Measurements from ENCODE around the gene PCARE.
"Not testable (repeated sequence)": the region's sequence is repeated elsewhere in the genome, so short reads cannot be mapped to it uniquely, and the experiment has no call there.

The PCARE gene

GRCh38 chr2:29097569-29097968 lies 23.2 kb upstream of the PCARE start:
- DNase-seq (ENCODE audit: low read depth in 3 of 3, low spot score in 1 of 3): no peak

GRCh38 chr2:29096969-29097368 lies 22.6 kb upstream of the PCARE start:
- DNase-seq (ENCODE audit: low read depth in 3 of 3, low spot score in 1 of 3): no peak

- DNase-seq (ENCODE audit: low read depth in 3 of 3, low spot score in 1 of 3): not testable (repeated sequence)
These were observed 16.0 kb upstream of the PCARE start for GRCh38 chr2:29090311-29090710.

- no peak for DNase-seq (ENCODE audit: low read depth in 3 of 3, low spot score in 1 of 3)
These were observed 10.2 kb upstream of the PCARE start for GRCh38 chr2:29084554-29084953.

- DNase-seq (ENCODE audit: low read depth in 3 of 3, low spot score in 1 of 3): no peak
These were observed 8.6 kb upstream of the PCARE start for GRCh38 chr2:29082804-29083495.

GRCh38 chr2:29080886-29081743 lies 6.8 kb upstream of the PCARE start:
- DNase-seq (ENCODE audit: low read depth in 3 of 3, low spot score in 1 of 3): no peak

- no peak for DNase-seq (ENCODE audit: low read depth in 3 of 3, low spot score in 1 of 3)
These were observed 5.6 kb upstream of the PCARE start for GRCh38 chr2:29079887-29080286.

- no peak for DNase-seq (ENCODE audit: low read depth in 3 of 3, low spot score in 1 of 3)
These were observed 1.8 kb upstream of the PCARE start for GRCh38 chr2:29075894-29076705.

- DNase-seq (ENCODE audit: low read depth in 3 of 3, low spot score in 1 of 3): no peak
These were observed 390 bp downstream of the PCARE start for GRCh38 chr2:29073933-29074332.

GRCh38 chr2:29072971-29073725 lies 1.2 kb downstream of the PCARE start:
- no peak for DNase-seq (ENCODE audit: low read depth in 3 of 3, low spot score in 1 of 3)

GRCh38 chr2:29072251-29072650 lies 2.1 kb downstream of the PCARE start:
- DNase-seq (ENCODE audit: low read depth in 3 of 3, low spot score in 1 of 3): no peak

GRCh38 chr2:29071032-29071975 lies 3.0 kb downstream of the PCARE start:
- no peak for DNase-seq (ENCODE audit: low read depth in 3 of 3, low spot score in 1 of 3)

- no peak for DNase-seq (ENCODE audit: low read depth in 3 of 3, low spot score in 1 of 3)
These were observed 3.8 kb downstream of the PCARE start for GRCh38 chr2:29070526-29070925.

GRCh38 chr2:29068513-29068912 lies 5.8 kb downstream of the PCARE start:
- no peak for DNase-seq (ENCODE audit: low read depth in 3 of 3, low spot score in 1 of 3)

GRCh38 chr2:29066997-29067605 lies 7.2 kb downstream of the PCARE start:
- no peak for DNase-seq (ENCODE audit: low read depth in 3 of 3, low spot score in 1 of 3)

- DNase-seq (ENCODE audit: low read depth in 3 of 3, low spot score in 1 of 3): no peak
These were observed 8.0 kb downstream of the PCARE start for GRCh38 chr2:29066271-29066860.

- no peak for DNase-seq (ENCODE audit: low read depth in 3 of 3, low spot score in 1 of 3)
These were observed 9.1 kb downstream of the PCARE start for GRCh38 chr2:29065068-29065811.

GRCh38 chr2:29064746-29065067 lies 9.6 kb downstream of the PCARE start:
- DNase-seq (ENCODE audit: low read depth in 3 of 3, low spot score in 1 of 3): no peak

- DNase-seq (ENCODE audit: low read depth in 3 of 3, low spot score in 1 of 3): no peak
These were observed 10.0 kb downstream of the PCARE start for GRCh38 chr2:29064346-29064715.

All from stimulated activated CD4-positive, alpha-beta T cell treated with anti-CD3 and anti-CD28 coated beads, TNF-alpha, amount 100 ng/mL, for 1 hour (primary cell).